Measurements from ENCODE around the gene URAD. TPM values are rescaled to one million over a fixed set of nuclear protein-coding genes. Genes with fewer than 3 reads are reported as not detected.
A peak's percentile ranks its signal among the peaks of the same experiment; 100 is the strongest.

URAD gene
- total RNA-seq, 1 donor from 2014 or later = not detected

- no peak for TF ChIP-seq CTCF (IDR thresholded peaks at IDR 0.05)
- no peaks in the 10 kb centered on the region for H3K9me3 Mint-ChIP-seq (ENCODE audit: unreplicated experiment)
- no peaks in the 10 kb centered on the region for H3K36me3 Mint-ChIP-seq (ENCODE audit: unreplicated experiment)
- H3K4me3 Mint-ChIP-seq (ENCODE audit: unreplicated experiment) = no peak overlapping the region
- peaks cover 89% of the 10 kb centered on the region for H3K27me3 Mint-ChIP-seq (ENCODE audit: unreplicated experiment)
- no peak for DNase-seq (ENCODE audit: extremely low spot score, unreplicated experiment)
- H3K4me1 Mint-ChIP-seq (ENCODE audit: unreplicated experiment) = peaks cover 16% of the 10 kb centered on the region
- H3K27ac Mint-ChIP-seq (ENCODE audit: unreplicated experiment) = no peak overlapping the region
Observed at GRCh38 chr13:27961227-27962085, 27.0 kb downstream of the URAD start.

GRCh38 chr13:27960362-27961226, 27.9 kb downstream of the URAD start:
- peaks cover 89% of the 10 kb centered on the region for H3K27me3 Mint-ChIP-seq (ENCODE audit: unreplicated experiment)
- peak overlapping the region; percentile 44 for H3K4me3 Mint-ChIP-seq (ENCODE audit: unreplicated experiment)
- DNase-seq (ENCODE audit: extremely low spot score, unreplicated experiment) = no peak
- H3K27ac Mint-ChIP-seq (ENCODE audit: unreplicated experiment) = no peak overlapping the region
- TF ChIP-seq CTCF (IDR thresholded peaks at IDR 0.05) = peak; percentile 48
- no peaks in the 10 kb centered on the region for H3K9me3 Mint-ChIP-seq (ENCODE audit: unreplicated experiment)
- peaks cover 12% of the 10 kb centered on the region for H3K4me1 Mint-ChIP-seq (ENCODE audit: unreplicated experiment)
- no peaks in the 10 kb centered on the region for H3K36me3 Mint-ChIP-seq (ENCODE audit: unreplicated experiment)

- no peak overlapping the region for H3K27ac Mint-ChIP-seq (ENCODE audit: unreplicated experiment)
- peaks cover 12% of the 10 kb centered on the region for H3K4me1 Mint-ChIP-seq (ENCODE audit: unreplicated experiment)
- no peaks in the 10 kb centered on the region for H3K36me3 Mint-ChIP-seq (ENCODE audit: unreplicated experiment)
- H3K4me3 Mint-ChIP-seq (ENCODE audit: unreplicated experiment) = peak overlapping the region; percentile 42
- H3K9me3 Mint-ChIP-seq (ENCODE audit: unreplicated experiment) = no peaks in the 10 kb centered on the region
- TF ChIP-seq CTCF (IDR thresholded peaks at IDR 0.05) = no peak
- no peak for DNase-seq (ENCODE audit: extremely low spot score, unreplicated experiment)
- peaks cover 89% of the 10 kb centered on the region for H3K27me3 Mint-ChIP-seq (ENCODE audit: unreplicated experiment)
Observed at GRCh38 chr13:27959976-27960361, 28.5 kb downstream of the URAD start.

GRCh38 chr13:27956576-27957300, 31.8 kb downstream of the URAD start:
- Mint-ChIP-seq H3K4me3 (ENCODE audit: unreplicated experiment) (no peak overlapping the region), H3K27ac (ENCODE audit: unreplicated experiment) (no peak overlapping the region), H3K36me3 (ENCODE audit: unreplicated experiment) (no peaks in the 10 kb centered on the region), H3K9me3 (ENCODE audit: unreplicated experiment) (no peaks in the 10 kb centered on the region), H3K4me1 (ENCODE audit: unreplicated experiment) (peaks cover 20% of the 10 kb centered on the region), H3K27me3 (ENCODE audit: unreplicated experiment) (peaks cover 79% of the 10 kb centered on the region)
- TF ChIP-seq CTCF (IDR thresholded peaks at IDR 0.05) = no peak
- no peak for DNase-seq (ENCODE audit: extremely low spot score, unreplicated experiment)

Measured in osteocyte (in vitro differentiated cells).